ENCODE results near the gene DDAH1.
"Not testable (repeated sequence)": the region's sequence is repeated elsewhere in the genome, so short reads cannot be mapped to it uniquely, and the experiment has no call there.

The DDAH1 gene

DNA sequence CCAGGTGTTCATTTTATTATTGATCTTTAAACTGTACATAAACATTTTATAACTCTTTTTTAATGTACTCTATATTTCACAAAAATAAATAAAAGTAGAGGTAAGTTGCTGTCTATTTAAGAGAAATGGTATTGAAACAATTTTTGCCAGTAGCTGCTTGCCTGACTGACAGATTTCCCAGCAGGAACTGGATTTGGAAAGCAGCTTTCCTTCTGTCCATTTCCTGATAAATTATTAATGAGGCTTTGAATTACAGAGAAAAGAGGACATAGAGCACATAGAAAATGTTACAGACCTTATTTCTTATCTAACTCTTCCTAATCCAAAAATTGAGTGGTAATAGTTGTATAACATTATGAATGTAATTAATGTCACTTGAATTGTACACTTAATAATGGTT, 108.8 kb downstream of the DDAH1 start:
- DNase-seq = no peak

DNA sequence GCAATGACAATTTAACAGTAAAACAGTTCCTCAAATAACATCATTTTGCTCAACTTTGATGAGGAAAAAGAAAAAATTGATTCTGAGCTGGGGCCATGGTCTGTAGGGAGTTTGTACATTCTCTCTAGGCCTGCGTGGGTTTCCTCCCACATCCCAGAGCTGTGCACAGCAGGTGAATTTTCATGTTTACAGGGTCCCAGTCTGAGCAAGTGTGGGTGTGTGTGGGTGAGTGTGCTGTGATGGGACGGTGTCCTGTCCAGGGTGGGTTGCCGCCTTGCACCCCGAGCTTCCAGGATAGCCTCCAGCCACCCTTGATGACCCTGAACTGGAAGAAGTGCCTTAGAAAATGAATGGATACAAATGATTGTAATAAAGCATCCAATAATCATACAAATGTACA, 112.9 kb downstream of the DDAH1 start:
- DNase-seq = no peak

DNA sequence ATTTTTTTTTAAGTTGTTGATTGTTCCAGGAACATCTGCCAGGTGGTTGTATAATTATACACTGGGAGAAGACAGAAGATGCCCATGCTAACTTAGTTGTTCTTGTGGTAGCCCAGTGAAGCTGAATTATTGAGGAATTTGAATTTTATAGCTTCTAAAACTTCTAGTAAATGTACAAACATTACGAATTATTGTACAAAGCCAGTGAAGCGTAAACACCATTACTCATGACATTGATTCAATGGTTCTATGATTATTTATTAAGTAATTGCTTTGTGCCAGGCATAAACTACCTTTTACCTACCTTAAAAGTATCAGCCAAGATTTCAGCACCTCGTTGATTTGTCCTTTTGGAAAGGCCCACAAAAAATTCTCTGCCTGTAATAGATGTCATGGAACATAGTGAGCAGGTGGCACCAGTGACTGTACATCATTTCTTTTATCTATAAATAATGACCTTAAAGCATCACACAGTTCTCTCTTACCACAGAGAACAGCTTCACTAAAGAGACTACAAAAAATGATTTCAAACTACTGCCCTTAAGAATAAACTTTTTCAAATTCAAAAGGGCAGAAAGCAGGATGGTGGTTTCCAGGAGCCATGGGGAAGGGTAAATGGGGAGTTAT, 113.6 kb downstream of the DDAH1 start:
- DNase-seq = no peak

DNA sequence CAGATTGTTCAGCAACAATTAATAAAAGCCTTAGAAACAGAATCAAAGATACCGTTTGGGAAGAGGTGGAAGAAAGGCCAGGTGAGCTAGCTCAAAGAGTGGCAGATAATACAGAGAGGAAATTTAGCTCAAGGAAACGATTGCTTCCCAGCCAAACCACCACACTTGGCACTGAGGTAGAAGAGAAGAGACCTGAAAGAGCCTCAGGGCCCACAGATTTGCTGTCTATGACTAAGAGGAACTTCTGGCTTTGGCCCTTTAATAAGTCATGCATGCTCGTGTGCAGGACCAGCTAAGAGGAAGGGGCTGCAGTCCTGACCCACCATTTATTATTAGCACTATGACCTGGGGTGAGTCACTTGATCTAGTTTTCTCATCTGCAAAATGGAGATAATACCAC, 115.7 kb downstream of the DDAH1 start:
- no peak for DNase-seq

DNA sequence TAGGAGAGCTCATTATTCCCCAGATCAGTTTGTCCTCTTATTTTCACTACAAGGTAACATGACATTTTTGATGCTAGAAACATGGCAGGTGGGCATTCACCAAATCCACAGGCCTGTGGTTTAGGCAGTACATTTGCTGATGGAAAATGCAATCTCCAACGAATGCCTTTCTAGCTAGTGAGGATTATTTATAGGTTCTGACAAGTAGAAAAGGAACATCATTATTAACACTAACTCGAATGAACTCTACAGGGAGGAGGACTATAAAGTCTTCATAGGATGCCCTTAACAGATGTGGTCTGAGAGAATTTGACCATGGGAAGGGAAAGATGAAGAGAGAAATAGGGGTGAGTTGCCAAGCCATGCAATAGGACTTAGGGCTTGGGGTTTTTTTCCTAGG, 117.1 kb downstream of the DDAH1 start:
- DNase-seq = no peak

DNA sequence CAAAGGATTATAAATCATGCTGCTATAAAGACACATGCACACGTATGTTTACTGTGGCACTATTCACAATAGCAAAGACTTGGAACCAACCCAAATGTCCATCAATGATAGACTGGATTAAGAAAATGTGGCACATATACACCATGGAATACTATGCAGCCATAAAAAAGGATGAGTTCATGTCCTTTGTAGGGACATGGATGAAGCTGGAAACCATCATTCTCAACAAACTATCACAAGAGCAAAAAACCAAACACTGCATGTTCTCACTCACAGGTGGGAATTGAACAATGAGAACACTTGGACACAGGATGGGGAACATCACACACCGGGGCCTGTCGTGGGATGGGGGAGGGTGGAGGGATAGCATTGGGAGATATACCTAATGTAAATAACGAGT, 117.7 kb downstream of the DDAH1 start:
- not testable (repeated sequence) for DNase-seq

DNA sequence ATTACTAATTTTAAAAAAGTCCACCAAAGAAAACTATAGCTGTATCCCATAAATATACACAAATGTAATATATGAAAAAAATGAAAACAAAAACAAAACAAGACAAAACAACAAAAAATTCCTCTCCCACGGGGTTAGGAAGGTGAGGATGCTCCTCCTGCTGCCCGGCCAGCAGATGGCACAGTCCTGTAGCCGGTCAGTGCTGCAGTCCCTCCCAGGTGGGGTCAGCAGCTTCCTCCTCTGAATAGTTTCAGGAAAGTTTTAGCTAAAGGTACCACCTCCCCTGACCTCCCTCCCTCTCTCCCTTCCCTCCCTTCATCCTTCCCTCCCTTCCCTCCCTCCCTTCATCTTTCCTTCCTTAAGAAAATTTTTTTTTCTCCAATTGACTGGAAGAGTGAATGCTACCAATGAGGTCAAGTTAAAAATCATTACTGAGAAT, 120.7 kb downstream of the DDAH1 start:
- DNase-seq = no peak

DNA sequence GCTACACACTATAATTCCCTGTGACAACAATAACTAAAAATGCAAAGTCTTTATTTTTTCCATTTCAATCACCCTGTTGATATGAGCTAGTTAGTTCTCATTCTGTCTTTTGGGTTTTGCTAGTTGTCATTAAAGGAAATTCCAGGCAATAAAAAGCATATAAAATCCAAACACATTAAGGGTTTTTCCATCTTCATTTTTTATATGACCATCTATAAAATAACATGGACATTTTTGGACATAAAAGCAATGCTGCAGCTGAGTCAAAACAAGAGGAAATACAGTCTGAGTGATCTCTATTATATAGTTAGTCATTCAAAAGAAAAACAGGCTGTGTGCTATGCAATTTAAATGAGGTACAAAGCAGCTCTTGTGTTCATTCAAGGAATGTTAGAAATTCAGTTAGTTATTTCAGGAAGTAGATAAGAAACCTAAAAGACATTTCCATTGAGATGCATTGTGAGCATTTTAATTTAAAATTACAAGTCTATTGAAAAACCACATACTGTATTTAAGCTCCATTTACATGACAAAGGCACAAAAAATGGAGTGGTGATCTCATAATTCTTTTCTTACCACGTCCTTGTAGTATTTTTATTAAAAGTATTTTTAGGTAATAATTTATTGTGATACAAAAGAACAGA, 121.2 kb downstream of the DDAH1 start:
- DNase-seq = no peak

DNA sequence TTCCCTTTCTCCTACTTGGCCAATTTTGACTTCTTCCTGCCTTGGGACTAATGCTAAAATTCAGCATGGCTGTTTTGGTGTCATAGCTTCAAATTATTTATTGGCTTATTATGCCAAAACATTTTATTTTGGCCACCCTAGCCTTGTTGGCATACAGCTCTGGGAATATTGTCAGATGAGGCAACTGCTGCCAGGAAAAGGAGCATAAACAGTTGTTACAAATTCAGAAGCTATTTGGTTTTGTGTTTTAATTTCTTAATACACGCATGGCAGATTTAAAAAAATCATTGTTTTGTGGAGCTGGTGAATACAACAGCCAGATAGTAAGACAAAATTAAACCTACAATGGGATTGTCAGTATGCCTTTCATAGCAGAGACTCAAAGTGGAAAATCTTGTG, 121.7 kb downstream of the DDAH1 start:
- no peak for DNase-seq

DNA sequence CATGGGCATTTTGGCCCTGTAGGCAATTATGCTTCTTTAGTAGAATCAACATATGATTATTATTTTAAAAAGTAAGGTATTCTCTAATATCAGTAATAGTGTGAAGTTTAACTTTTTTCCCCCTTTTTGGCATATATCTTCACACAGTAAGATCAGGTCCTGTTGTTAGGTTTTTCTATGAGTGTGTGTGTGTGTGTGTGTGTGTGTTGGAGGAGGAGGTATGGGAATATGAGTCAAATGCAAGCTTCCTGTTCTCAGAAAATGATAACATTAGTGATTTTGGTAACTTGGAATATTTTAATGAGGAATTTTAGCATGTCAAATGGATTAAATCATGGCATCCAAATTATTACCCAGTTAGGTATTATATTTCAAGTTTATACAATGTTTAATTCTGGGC, 122.8 kb downstream of the DDAH1 start:
- no peak for DNase-seq

DNA sequence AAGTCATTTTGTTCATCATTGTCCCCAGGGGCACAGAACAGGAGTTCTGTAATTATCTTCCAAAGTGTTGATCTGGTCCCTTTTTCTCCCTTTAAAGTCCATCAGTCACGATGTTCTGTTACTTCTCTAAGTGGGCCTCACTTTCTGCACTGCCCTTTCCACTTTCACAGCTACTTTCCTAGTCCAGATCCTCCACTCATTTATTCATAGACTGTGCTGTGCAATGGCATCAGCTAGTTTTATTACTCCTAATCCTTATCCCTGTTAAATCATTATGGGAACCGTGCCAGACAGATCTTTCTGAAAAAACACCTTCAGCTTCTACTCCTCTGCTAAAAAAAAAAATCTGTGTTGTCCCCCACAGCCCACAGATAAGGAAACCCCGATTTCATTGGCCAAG, 124.5 kb downstream of the DDAH1 start:
- no peak for DNase-seq

DNA sequence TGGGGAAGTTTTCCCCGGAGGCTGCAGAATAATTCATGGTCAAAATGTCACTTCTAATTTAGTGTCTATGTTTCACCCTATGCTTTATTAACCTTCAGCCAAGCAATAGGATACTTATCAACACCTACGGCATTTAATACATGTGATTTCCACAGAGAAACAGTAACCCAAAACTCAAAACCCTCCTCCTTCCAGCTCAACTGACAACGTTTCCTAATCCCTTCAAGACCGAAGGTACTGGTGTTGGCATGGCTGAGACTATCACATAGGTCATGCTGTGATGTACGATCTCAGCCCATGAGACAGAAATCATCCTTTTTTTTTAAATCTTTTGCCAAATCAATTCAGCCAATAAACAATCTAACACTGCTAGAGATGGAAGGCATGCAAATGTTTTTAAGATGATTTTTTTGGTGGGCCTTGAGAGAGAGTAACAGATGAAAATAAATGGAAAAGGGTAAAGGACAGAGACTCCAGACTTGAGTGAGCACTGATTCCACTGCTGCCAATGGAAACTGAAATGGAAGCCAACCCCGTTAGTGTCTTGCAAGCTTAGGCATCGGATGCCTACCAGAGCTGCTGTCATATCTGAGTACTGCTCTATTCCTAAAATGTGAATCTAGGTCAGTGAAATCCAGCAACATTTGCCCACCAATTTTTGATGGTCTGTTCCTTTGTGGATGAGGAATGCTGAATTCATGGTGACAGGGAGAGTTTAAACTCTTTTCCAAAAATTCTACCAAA, 125.1 kb downstream of the DDAH1 start:
- no peak for DNase-seq

DNA sequence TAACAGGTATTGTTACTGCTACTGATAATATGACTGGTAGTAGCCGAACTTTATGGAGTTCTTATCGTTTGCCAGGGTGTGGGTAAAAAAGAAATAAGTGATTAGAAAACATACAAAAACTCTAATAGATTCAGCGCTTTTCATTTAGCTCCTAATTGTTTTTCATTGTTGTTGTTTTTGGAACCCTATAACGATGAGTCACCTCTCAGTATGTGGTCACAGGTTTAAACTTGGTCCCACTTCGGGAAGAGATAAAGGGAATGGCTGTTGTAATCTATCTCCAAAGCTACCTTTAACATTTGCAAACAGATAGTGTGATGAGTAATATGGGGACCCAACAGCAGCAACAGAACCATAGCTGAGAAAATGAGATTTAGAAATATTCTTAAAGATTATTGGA, 125.9 kb downstream of the DDAH1 start:
- DNase-seq = no peak

DNA sequence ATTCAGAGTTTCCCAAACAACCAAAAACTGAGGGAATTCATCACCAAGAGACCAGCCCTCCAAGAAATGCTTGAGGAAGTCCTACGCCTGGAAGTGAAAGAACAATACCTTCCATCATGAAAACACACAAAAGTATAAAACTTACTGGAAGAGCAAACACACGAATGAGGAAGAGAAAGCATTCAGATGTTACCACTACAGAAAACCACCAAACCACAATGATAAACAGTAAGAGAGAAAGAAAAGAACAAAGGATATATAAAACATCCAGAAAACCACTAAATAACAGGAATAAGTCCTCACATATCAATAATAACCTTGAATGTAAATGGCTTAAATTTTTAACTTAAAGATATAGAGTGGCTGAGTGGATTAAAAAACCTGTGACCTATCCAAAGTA, 130.0 kb downstream of the DDAH1 start:
- no peak for DNase-seq

DNA sequence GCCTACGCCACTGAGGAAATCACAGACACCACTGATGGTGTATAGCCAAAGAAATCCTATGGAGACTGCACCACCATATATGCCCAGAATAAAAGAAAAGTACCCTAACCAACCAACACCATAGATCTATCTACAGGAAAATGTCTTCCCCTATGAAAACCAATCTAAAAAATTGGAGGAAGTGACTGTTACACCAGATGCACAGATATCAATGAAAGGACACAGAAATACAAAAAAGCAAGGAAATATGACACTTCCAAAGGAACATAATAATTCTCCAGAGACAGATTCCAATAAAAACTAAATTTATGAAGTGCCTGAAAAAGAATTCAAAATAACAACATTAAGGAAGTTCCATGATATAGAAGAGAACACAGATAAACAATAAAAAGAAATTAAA, 131.8 kb downstream of the DDAH1 start:
- no peak for DNase-seq

DNA sequence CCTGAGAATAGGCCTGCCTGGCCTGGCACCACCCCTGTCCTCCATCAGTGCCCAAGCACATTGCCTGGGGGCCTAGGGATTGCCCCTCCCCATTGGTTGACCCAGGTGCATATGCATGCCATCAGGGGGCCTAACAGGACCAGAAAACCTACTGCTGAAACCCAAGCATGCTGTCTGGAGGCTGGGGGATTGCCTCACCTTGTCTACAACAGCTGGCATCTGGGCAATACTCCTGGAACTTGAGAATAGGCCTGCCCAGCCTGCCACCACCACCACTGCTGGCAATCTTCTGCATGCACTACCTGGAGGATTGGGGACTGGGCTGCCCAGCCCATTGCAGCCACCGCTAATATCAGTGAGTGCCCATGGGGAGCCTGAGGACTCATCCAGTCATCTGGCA, 132.4 kb downstream of the DDAH1 start:
- DNase-seq = no peak

DNA sequence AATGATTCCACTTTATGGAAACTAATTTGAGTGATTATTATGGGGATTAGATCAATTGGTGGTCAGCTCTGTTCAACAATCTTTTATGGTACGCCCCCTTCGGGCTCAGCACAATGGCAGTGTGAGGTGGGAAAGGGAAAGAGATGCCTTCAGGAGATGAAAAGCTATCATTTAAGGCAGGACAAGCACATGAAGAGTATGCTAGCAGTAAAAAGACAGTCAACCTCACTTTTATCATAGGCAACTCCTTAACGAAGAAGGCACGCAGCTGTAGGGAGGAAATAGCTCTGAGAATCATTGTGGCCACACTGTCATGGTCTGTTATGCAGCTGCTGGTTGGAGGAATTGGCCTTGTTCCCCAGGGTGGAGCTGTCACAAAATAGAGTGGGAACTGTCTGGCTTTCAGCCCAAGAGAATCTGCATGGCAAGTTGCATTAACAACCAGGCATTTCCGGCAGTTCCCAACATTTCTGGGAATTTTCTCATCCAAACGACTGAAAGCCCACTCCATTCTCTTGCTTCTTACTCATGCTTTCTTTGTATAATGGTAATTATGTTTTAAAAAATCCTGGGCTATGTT, 134.2 kb downstream of the DDAH1 start:
- no peak for DNase-seq

DNA sequence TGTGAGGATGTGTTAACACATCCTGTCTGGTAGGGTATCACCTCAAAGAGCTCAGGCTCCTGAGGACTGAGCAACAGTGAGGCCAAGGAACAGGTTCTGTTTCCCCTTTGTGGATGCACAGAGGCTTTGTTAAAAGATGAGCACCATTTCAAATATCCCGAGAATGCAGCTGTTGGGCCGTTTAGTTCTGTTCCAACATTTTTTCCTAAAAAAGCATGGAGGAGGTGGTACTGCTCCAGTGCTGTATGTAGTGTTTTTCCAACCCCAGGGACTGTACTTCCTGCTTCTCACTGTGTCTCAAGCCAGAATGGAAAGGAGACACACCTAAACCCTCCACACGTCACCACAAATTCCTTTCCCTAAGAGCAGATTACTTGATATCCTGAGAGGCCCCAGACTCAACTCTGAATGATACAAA, 134.7 kb downstream of the DDAH1 start:
- DNase-seq = no peak

DNA sequence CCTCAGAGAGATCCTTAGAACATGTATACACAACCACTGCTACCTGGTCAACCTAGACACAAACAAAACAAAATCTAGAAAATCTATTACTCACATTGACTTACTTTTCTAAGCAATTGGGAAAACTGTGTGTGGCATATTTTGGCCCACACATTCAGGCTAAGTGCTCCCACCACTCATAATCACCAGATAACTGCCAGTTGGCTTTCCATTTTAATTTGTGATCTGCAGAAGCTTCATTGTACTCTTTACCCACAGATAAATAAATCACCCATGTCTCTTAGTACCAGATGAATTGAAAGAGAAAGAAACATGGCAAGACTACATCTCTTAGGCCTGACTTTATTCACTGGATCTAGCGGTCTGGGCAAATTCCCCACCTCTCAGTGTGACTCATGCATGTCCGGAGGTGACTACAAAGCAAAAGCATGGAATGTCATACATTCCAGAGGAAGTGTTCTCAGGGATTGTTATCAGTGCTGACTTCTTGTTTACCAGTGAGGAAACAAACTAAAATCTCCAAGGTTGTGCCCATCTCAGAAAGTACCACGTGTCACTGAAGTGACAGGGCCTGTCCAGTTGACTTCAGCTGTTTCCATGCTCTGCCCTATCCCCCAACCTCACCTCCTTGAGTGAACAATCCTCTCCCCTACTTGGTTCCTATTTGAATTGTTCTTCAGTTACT, 136.1 kb downstream of the DDAH1 start:
- no peak for DNase-seq

DNA sequence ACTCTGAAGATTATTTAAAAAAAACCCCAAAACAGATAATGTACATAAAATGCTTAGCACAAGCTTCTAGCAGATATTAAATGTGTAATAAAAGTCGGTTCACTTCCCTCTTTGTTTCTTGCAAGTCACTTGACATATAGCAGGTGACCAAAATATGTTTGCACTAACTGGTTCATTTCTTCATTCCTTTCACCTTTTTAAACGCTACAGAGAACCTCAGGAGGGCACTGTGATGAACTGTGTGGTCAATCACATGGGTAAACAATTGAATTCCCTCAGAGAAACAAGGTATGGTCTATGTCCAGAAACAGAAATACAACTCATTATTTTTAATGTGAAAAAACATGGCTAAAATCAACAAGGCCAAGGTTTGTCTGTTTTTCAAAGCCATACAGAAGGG, 137.2 kb downstream of the DDAH1 start:
- DNase-seq = no peak

DNA sequence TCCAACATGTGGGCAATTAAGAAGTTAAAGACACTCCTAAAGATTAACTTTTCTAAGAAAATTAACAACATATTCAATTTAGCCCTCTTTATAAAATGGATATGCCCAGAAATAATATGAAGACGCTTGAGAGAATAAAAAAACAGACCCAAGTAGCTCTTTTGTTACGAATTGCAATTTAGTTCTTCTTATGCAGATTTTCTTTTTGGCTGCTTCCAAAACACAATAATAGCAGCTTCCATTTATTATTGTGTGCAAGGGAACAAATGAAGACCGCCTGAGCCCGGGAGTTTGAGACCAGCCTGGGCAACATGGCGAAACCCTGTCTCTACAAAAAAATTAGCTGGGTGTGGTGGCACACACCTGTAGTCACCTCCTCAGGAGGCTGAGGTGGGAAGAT, 138.1 kb downstream of the DDAH1 start:
- no peak for DNase-seq

DNA sequence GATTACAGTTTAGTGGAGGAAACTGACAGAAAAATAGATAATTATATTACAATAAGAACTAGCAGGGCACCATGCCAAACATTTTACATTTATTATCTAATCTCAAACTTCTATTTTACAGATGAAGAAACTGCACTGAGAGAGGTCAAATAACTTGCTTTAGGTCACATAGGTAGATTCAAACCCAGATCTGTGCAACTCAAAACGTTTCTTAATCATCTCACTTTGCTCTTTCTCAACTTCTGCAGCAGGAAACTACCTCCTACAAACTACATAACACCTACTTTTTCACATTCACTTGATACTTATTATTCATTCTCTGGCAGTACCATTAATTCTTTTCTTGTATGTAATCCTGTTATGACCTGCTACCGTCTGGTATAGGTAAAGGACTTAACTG, 138.6 kb downstream of the DDAH1 start:
- no peak for DNase-seq

DNA sequence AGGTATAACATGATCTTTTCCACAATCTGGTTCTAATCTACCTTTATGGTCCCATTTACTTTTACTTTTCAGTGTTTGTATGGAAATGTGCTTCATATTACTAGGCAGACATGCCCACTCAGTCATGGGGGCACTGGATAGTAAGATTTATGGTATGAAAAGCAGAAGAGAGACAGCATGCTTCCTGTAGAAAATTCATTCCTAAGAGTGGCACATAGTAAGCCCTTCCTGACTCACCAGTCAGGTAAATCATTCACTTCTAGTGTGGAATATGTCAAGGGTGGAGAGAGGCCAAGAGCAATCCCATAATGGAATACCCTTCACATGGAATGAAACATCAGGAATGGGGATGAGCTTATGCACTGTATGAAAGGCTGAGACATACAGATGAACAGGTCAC, 139.0 kb downstream of the DDAH1 start:
- DNase-seq = no peak
